T1000 (cell line): ENCODE measurements around the gene PRR3.

Source experiments
- DNase-seq: peaks from one replicate; lab custom pipeline; 2025; ENCODE audit warnings: mixed read lengths; lab: John Stamatoyannopoulos, UW

Gene PRR3

GRCh38 chr6:30571075-30571761, 14.1 kb downstream of the PRR3 start, which contains the start of gene ABCF1:
ABCF1 (plus strand) TSS chr6:30571442; CDS start chr6:30571488, 46 bp downstream.
- DNase-seq: peak; percentile 99

DNA sequence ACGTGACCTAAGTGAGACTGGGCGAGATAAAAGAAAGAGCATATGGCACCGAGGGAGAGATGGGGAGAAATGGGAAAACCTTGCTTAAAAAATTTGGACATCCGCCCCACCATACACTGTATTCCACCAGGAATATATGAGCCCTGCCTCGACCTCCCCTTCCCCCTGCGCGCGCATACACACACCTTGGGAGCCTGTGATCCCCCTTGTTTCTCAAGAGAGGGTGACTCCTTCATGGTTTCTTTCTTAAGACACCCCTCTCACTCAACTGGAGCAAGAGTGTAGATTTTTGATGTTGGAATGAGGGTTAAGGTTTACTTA, 14.6 kb downstream of the PRR3 start:
- no peak for DNase-seq

GRCh38 chr6:30572148-30572547, 15.1 kb downstream of the PRR3 start:
- no peak for DNase-seq

DNA sequence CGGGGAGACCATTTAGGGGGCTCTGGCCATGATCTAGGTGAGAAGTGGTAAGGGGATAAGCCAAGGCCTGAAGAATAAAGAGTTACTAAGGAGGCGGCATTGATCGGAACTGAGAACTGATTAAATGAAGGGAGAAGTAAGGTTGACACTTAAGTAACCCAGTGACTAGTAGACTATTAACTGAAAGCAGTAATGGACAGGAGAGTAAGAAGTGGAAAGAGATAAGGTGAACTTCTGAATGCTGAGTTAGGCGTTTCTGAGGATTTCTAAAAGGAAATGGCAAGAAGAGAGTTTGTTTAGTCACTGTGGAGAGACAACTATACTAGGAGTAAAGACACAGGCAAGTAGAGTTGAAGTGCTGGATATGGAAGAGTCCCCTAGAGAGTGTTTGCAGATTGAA, 16.0 kb downstream of the PRR3 start:
- no peak for DNase-seq

DNA sequence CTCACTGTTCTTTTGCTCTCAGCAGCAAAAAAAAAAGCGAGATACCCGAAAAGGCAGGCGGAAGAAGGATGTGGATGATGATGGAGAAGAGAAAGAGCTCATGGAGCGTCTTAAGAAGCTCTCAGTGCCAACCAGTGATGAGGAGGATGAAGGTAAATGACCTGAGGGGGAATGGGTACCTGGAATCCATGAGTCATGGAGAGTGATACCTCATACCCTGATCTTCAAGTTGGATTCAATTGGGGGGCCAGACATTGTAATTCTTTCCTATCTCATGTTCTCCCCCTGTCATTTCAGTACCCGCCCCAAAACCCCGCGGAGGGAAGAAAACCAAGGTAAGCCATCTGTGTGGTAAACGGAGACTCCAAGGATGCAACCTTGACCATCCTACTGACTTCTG, 21.0 kb downstream of the PRR3 start:
- DNase-seq: no peak

DNA sequence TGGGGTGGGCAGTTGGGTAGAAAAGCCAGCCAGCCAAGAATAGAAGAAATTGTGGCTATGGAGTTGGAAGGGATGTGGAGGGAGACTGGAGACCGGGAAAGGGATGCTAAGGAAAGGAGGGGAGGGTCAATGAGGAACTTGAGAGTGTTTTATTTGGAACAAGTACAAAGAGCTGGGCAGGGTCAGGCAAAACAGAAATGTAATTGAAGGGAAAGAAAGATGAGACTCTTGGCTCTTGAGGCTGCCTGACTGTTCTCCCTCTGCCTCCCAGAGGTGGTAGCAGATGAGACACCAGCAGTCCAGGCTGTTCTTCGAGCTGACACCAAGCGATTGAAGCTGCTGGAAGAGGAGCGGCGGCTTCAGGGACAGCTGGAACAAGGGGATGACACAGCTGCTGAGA, 26.8 kb downstream of the PRR3 start:
- DNase-seq: no peak

DNA sequence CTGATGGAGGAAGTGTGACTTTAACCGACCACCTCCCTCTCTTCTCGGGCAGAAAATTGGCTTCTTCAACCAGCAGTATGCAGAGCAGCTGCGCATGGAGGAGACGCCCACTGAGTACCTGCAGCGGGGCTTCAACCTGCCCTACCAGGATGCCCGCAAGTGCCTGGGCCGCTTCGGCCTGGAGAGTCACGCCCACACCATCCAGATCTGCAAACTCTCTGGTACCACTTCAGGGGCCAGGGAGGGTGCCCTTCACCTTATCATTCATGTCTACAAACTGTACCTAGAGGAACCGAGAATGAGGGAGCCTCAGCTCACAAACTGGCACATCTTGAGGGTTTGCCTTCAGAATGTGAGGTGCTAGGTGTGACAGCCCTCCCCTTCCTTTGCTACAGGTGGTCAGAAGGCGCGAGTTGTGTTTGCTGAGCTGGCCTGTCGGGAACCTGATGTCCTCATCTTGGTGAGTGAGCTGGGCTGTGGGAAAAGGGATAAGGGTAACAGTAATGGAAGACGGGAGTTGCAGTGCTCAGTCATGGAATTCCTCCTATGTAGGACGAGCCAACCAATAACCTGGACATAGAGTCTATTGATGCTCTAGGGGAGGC, 32.8 kb downstream of the PRR3 start:
- DNase-seq: no peak

DNA sequence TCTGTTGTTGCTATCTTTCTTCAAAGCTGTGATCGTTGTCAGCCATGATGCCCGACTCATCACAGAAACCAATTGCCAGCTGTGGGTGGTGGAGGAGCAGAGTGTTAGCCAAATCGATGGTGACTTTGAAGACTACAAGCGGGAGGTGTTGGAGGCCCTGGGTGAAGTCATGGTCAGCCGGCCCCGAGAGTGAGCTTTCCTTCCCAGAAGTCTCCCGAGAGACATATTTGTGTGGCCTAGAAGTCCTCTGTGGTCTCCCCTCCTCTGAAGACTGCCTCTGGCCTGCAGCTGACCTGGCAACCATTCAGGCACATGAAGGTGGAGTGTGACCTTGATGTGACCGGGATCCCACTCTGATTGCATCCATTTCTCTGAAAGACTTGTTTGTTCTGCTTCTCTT, 33.4 kb downstream of the PRR3 start:
- no peak for DNase-seq

DNA sequence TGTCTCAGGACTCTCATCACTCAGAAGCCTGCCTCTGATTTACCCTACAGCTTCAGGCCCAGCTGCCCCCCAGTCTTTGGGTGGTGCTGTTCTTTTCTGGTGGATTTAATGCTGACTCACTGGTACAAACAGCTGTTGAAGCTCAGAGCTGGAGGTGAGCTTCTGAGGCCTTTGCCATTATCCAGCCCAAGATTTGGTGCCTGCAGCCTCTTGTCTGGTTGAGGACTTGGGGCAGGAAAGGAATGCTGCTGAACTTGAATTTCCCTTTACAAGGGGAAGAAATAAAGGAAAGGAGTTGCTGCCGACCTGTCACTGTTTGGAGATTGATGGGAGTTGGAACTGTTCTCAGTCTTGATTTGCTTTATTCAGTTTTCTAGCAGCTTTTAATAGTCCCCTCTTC, 33.9 kb downstream of the PRR3 start:
- no peak for DNase-seq

- no peak for DNase-seq
These were observed 35.2 kb downstream of the PRR3 start for GRCh38 chr6:30592287-30592686.

- DNase-seq: peak; percentile 65
These were observed 40.4 kb downstream of the PRR3 start for GRCh38 chr6:30597315-30598144.

- DNase-seq: no peak
These were observed 42.0 kb downstream of the PRR3 start for GRCh38 chr6:30598912-30599624.

- no peak for DNase-seq
These were observed 42.7 kb downstream of the PRR3 start for GRCh38 chr6:30599625-30600324.

DNA sequence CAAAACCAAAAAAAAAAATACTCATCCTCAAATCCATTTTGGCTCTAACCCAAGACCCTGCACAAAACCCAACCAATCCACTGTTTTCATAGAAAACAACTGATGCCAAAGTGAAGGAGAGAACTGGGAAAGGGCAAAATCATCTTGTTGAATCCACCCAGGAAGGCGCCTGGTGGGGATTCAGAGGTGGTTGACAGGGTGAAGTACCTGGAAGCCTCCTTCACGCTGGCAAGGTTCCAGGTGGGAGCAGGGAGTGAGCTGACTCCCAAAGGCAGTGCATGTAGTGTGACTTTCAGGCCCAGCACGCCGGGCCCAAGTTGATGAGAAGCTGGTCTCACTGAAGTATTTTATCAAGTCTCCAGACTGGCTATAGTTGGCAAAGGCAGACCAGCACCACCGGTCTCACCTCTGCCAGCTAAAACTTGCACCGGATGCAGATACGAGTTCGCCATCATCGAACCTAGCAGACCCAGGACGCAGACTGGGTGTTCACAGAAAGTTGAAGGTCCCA, 43.4 kb downstream of the PRR3 start:
- DNase-seq: no peak

GRCh38 chr6:30601436-30601814, 44.3 kb downstream of the PRR3 start:
- DNase-seq: no peak

GRCh38 chr6:30601815-30602641, 44.9 kb downstream of the PRR3 start:
- no peak for DNase-seq

DNA sequence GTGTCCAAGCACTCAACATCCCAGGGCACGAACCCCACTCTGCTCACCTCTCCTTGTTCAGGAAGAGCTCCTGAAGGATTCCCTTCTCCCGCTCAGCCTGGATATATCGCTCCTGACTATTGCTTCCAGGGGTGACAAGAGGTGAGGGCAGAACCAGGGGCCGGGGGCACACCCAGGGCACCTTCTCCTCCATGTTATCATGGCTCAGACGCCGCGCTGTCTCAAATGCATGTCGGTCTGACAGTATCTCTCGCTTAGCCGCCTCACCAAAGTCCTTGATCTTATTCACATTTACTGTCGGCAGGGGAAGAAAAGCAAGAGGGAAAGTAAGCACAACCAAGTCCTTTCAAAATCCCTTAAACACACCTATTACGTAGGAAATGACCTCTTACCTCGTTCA, 46.9 kb downstream of the PRR3 start:
- DNase-seq: no peak

DNA sequence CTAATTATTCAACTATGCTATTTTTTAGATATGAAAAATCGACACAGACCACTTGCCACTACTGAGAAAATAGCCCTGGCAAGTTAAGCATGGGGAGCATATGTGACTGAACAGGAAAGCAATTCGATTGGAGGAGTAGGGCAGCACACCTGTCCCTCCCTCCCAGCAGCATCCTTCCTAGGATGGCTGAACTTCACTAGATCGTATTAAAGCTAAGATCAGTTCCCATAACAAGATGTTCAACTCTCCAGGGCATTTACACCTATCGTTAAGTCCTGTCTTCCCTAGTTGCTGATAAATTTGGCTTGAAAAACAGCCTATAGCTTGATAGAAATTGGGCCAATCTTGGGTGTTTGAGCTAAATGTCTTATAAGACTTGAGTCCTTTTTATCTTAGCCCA, 53.0 kb downstream of the PRR3 start:
- DNase-seq: no peak

DNA sequence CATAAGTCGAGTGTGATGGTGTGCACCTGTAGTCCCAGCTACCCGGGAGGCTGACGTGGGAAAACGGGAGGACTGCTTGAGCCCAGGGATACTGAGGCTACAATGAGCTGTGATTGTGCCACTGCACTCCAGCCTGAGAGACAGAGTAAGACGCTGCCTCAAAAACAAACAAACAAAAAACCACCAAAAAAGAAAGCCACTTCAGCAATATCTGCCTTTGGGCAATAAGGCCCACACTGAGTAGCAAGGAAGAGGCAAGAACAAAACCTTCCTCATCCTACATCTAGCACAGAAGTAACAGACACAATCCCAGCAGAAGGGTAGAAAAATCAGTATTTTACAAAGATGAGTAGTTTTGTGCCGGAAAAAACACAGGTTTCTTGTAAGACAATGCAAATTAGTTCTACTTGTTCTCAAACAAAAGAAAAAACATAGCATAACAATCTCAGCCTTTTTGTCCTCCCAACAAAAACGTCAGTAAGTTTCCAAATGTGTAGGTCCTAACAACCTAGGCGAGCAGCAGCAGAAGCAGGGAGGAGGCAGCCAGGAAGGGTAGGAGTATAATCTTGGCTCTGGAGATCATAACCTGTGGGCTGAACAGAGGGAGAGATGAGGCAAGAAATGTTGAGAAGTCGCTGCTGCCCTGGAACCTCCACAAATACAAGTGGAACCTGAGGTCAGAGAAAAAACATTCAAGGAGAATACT, 54.2 kb downstream of the PRR3 start:
- DNase-seq: no peak

DNA sequence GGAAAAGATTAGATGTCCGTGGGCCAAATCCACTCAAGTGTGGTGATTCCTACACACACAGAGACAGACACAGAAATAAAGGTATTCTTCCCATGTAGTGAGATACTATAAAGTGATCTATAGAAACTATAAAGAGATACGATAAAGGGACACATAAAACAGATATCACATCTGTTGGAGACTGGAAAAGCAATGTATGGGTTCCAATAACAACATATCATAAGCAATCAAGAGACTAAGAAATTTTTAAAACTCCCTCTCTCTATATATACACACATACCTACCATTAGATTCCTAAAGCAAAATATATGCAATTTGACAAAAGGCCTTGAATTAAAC, 54.7 kb downstream of the PRR3 start:
- no peak for DNase-seq
